ENCODE data around the gene ARHGAP45. TPM values are rescaled to one million over a fixed set of nuclear protein-coding genes. Genes with fewer than 3 reads are reported as not detected.

Gene ARHGAP45
- total and polyA plus RNA-seq, 9 of the 15 experiments (the other 6 are each of a cell fraction or from before 2014, with no cell fraction given), result 0.08 to 22.1 (median 4.2) TPM

GRCh38 chr19:1055028-1055425, 11.9 kb upstream of the ARHGAP45 start:
- DNase-seq (ENCODE audit: extremely low read depth in 1 of 4, low spot score in 3 of 4) (no peak), ATAC-seq (no peak), FAIRE-seq (no peak)
- no peak overlapping the region for H2AFZ ChIP-seq (ENCODE audit: low read depth, low read length)
- H3K9me3 ChIP-seq (replicated peaks; ENCODE audit: control insufficient read depth, insufficient read depth, low read depth, low read length), result no peaks in the 10 kb centered on the region
- intact Hi-C loops (cut with micrococcal nuclease), result no loop called here
- H3K27me3 ChIP-seq (ENCODE audit: control insufficient read depth in 2 of 2, insufficient read depth in 2 of 2, low read length in 2 of 2), result no peaks in the 10 kb centered on the region
- H3K4me3 ChIP-seq, result no peak overlapping the region
- CTCF ChIA-PET (ENCODE audit: low intra/inter-chr PET ratio), result no interaction called here
- H3K9me1 ChIP-seq (ENCODE audit: control insufficient read depth, insufficient read depth, low read length), result no peaks in the 10 kb centered on the region
- in situ Hi-C loops (cut with MboI), result no loop called here
- no peak overlapping the region for H3K4me2 ChIP-seq (ENCODE audit: insufficient read depth, low read length)
- BruUV-seq (replicated peaks), result no TSS peak
- H3K4me1 ChIP-seq (replicated peaks in 1 of 2; ENCODE audit: control insufficient read depth in 2 of 2, insufficient read depth in 2 of 2, low read length in 2 of 2), result peaks cover 0 to 45% of the 10 kb centered on the region in 2 experiments; a peak in 3 of 5 replicates
- H4K20me1 ChIP-seq (replicated peaks; ENCODE audit: control insufficient read depth, insufficient read depth, low read length), result 0 out of 2 replicates have a peak, but pooled peaks cover 4% of the 10 kb centered on the region
- peaks cover 83% of the 10 kb centered on the region for H3K36me3 ChIP-seq (ENCODE audit: control insufficient read depth, insufficient read depth, low read length)
- H3K9ac ChIP-seq (ENCODE audit: insufficient read depth in 1 of 2, low read depth in 2 of 2, low read length in 2 of 2), result peak overlapping the region in 1 of 2 experiments; percentile 40; a peak in 1 of 4 replicates
- no peak overlapping the region for H3K27ac ChIP-seq (ENCODE audit: extremely low read depth, low read depth, low read length)
- WGBS (ENCODE audit: insufficient coverage, low coverage, missing lambda C conversion rate), result 95% methylated on average over 4 of the region's 14 CpGs
- no peaks in the 10 kb centered on the region for H3K79me2 ChIP-seq (ENCODE audit: control insufficient read depth, insufficient read depth, low read length)
- POLR2A ChIA-PET, result interaction anchor here (0.6 to 1.0 kb wide), 2 partner anchors 8 to 20 kb away, joined by 3 to 4 read pairs; no protein-coding TSS in a partner anchor
- TF ChIP-seq POLR2G (IDR thresholded peaks at IDR 0.05; ENCODE audit: low read depth, low read length) (peak; percentile 45), ASH1L (IDR thresholded peaks at IDR 0.05; ENCODE audit: borderline replicate concordance, low read depth, partially characterized antibody) (no peak), NR2C2 (CRISPR knock-in tag; IDR thresholded peaks at IDR 0.05) (no peak), NR2C2 (tag; IDR thresholded peaks at IDR 0.05) (no peak), PRDM10 (IDR thresholded peaks at IDR 0.05; ENCODE audit: partially characterized antibody) (no peak), RB1 (IDR thresholded peaks at IDR 0.05; ENCODE audit: low read depth) (no peak), HOXB6 (CRISPR knock-in tag; IDR thresholded peaks at IDR 0.05; ENCODE audit: borderline replicate concordance) (no peak), ZNF212 (CRISPR knock-in tag; IDR thresholded peaks at IDR 0.05) (no peak), RBFOX2 (IDR thresholded peaks at IDR 0.05; ENCODE audit: low read depth, low read length) (peak; percentile 20; the same call in 1 of the 2 replicates), GMEB1 (CRISPR knock-in tag; IDR thresholded peaks at IDR 0.05) (no peak)
